COLO668 (cell line): ENCODE measurements around the gene PEX7.
"Not testable (repeated sequence)": the region's sequence is repeated elsewhere in the genome, so short reads cannot be mapped to it uniquely, and the experiment has no call there.

ENCODE experiments used
- DNase-seq: peaks from one replicate; lab custom pipeline; 2025; ENCODE audit not compliant: unreplicated experiment; lab: John Stamatoyannopoulos, UW

Gene PEX7

DNA sequence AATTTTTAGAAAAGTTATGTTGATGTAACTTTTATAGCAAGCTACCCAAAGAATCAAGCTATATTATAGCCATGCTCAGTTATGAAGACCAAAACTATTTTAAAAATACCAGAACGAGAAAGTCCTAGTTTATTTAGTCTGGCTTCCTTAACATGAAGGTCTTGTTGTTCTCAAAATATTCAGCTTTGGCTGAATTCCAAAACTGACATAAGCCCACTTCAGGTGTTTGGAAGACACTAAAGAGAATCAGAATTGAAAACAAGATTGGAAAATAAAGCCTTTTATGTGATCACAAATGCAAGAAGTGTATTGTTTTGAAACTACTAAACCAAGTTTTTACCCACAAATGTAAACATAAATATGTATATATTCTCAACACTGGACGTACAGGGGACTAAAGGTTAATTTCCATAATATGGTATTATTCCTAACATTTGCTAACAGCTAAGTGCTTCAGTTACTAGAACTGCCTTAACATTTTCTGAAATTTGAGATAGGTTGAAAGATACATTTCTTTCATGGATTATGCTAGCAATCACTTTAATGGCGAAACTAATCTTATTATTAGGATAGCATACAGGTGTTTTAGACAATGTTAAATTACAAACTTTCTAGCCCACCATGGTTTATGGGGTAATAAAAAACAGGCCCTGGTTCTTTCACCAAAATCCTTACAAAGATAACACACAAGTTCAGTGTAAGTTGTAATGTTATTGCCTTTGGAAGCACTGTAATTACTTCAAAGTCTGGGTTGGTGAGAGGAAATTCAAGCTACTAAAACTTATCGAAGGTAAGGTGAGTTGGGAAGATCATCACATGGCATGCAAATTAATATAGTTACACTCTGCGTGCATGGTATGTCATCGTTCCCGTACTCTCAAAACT, 31.7 kb upstream of the PEX7 start:
- DNase-seq = no peak

- DNase-seq = peak; percentile 75
These were observed 30.9 kb upstream of the PEX7 start for GRCh38 chr6:136791296-136792094.

GRCh38 chr6:136792095-136792409, 30.3 kb upstream of the PEX7 start:
- DNase-seq = no peak

DNA sequence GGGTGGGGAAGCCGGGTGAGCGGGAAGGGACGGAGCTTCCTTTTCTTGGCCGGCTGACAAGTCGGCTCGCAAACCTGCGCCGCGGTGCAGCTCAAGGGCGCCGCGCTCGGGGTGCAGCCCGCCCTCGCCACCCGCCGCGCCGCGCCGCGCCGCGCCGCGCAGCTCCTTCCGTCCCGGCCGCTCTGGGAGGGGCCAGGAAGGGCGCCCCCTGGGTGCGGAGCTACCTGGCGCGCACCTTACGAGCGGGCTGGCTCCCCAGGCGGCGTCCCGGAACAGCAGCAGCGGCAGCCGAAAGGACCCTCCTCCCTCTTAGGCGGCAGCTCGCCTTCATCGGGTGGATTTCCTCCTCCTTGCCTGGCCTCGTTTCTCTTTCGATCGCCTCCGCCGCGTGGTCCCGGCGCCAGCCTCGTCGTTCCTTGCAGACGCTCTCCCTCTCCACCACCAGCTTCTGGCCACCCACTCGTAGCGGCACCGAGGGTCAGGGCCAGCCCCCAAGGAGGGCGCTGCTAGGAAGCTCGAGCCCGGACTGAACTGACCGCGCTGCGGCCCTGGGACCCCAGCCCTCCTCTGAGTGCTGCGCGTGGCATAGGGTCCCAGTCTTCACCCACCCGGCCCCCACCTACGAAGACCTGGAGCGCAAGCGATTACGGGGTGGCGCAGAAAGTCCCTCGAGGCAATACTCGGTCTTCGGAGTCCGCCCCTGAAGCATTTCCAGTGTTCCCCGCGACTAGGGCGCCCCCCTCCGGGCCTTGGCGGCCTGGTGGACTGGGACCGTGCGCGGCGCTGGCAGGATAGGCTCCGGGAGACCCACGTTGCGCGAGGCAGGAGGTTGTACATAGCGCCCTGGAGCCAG, 29.8 kb upstream of the PEX7 start, which contains the start of gene MAP3K5:
TSS of gene MAP3K5 (minus strand) at position 68 of the 853 bp plus-strand sequence. CDS start 320 bp downstream, outside the sequence.
- DNase-seq = peak; percentile 89

DNA sequence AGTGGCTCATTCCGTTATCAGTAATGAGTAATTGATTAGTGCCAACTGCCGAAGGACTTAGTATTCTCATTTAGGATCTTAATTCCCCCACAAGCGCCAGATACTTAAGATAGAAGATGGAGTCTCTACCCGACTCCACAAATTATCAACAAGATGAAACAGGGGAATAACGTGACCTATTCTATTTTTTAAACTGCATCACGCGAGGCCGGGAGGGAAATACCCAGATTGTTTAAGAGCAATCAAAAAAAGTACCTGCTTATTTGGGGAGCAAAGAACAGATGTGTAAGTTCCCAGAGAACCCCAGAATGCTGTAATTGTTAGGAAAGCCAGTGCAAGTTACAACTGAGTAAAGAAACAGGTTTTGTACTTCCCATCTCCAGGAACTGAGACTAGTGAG, 29.0 kb upstream of the PEX7 start:
- DNase-seq = no peak

- no peak for DNase-seq
These were observed 27.0 kb upstream of the PEX7 start for GRCh38 chr6:136795386-136795785.

- no peak for DNase-seq
These were observed 26.4 kb upstream of the PEX7 start for GRCh38 chr6:136795996-136796395.

GRCh38 chr6:136798044-136798443, 24.3 kb upstream of the PEX7 start:
- no peak for DNase-seq

DNA sequence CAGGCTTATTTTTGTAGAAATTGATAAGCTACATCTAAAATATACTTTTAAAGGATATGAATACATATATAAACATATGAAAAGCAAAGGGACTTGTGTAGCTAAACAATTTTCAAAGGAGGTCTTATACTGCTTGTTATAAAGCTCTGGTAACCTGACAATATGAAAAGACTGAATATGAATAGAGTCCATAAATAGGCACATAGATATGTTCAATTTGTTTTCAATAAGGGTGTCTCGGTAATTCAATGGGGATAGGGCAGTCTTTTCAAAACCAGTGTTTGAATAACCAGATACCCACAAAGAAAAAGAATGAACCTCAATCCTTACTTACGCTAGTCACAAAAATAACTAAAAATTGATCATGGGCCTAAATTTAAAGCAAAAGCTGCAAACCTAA, 20.8 kb upstream of the PEX7 start:
- no peak for DNase-seq

- DNase-seq = no peak
These were observed 18.8 kb upstream of the PEX7 start for GRCh38 chr6:136803608-136804007.

GRCh38 chr6:136809091-136809860, 13.1 kb upstream of the PEX7 start:
- no peak for DNase-seq

DNA sequence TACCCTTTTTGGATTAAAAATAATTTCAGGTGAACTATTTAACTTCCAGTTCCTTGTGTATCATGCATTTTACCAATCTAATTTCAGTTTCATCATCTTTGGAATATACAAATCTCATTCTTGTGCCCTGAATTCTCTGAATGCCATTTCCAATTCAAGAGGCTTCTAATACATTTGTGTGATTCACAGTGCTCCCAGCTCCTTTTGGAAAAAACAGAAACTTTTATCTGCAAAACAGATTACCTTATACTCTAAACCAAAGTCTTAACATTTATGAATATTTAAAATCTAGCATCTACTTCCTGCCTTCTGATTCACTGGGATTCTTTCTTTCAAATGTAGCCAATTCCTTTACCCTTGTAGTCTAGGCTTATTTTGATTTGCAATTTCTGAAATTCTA, 11.1 kb upstream of the PEX7 start:
- no peak for DNase-seq

DNA sequence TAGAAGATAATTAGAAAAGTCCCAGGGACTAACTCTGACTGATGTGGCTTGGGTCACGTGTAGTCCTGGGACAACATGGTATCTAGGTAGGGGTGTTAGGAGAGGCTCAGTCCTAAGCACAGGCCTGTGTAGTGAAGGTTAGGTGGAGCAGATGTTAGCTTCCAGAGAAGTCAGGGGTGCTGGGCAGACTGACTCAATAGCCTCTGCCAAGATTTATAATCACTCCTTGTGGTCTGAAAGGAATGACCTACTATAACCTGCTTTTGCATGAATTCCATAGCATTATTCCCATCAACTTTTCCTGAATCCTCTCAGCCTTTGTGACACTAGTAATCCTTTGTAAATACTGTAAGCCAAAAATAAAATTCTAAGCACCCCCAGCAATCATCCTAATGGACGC, 10.2 kb upstream of the PEX7 start:
- no peak for DNase-seq

DNA sequence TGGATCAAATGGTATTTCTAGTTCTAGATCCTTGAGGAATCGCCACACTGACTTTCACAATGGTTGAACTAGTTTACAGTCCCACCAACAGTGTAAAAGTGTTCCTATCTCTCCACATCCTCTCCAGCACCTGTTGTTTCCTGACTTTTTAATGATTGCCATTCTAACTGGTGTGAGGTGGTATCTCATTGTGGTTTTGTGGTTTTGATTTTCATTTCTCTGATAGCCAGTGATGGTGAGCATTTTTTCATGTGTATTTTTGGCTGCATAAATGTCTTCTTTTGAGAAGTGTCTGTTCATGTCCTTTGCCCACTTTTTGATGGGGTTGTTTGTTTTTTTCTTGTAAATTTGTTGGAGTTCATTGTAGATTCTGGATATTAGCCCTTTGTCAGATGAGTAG, 6.8 kb upstream of the PEX7 start:
- DNase-seq = not testable (repeated sequence)

GRCh38 chr6:136816656-136817055, 5.7 kb upstream of the PEX7 start:
- DNase-seq = no peak

- no peak for DNase-seq
These were observed 1.8 kb upstream of the PEX7 start for GRCh38 chr6:136820561-136820960.

- peak; percentile 38 for DNase-seq
These were observed 381 bp upstream of the PEX7 start for GRCh38 chr6:136822046-136822375.

- no peak for DNase-seq
These were observed 802 bp downstream of the PEX7 start for GRCh38 chr6:136823128-136823660.

DNA sequence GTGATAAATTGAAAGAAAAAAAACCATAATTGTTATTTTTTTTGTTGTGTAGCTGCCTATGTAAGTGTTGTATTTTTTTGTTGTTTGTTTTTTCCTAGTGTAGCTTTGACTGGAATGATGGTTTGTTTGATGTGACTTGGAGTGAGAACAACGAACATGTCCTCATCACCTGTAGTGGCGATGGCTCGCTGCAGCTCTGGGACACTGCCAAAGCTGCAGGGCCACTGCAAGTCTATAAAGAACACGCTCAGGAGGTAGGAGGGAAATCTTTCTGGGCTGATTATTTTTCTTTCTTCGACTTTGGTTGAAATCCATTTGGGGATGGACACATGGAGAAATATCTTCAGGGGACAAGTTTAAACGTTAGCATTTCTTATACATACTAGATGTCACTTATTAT, 3.8 kb downstream of the PEX7 start:
- no peak for DNase-seq

DNA sequence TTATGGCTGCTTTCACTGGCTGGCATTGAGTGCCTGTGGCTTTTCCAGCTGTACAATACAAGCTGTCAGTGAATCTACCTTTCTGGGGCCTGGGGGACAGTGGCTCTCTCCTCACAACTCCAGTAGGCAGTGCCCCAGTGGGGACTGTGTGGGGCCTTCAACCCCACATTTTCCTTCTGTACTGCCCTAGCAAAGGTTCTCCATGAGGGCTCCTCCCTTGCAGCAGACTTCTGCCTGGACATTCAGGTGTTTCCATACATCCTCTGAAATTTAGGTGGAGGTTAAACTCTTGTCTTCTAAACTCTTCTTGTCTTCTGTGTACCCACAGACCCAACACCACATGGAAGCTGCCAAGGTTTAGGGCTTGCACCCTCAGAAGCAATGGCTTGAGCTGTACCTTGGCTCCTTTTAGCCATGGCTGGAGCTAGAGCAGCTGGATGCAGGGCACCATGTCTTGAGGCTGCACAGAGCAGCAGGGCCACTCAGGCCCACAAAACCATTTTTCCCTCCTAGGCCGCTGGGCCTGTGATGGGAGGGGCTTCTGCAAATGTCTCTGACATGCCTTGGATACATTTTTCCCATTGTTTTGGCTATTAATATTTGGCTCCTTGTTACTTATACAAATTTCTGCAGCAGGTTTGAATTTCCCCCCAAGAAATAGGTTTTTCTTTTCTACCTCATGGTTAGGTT, 9.6 kb downstream of the PEX7 start:
- no peak for DNase-seq
